Mesodermal cell (in vitro differentiated cells): Measurements from ENCODE around the gene WWP2.
"Not testable (repeated sequence)": the region's sequence is repeated elsewhere in the genome, so short reads cannot be mapped to it uniquely, and the experiment has no call there.

Source experiments
- H3K27ac ChIP-seq: 2 replicates; pipeline ENCODE4 v1.7.0; 2013; ENCODE audit warnings: mild to moderate bottlenecking, low read depth, low read length, moderate library complexity; ENCODE audit not compliant: severe bottlenecking
- H3K36me3 ChIP-seq: 2 replicates; pipeline ENCODE4 v1.7.1; 2013; ENCODE audit warnings: mild to moderate bottlenecking, low read length, moderate library complexity; ENCODE audit not compliant: control insufficient read depth, insufficient read depth
- H3K4me1 ChIP-seq: one replicate; pipeline ENCODE4 v1.7.1; 2013; ENCODE audit warnings: mild to moderate bottlenecking, low read length; ENCODE audit not compliant: insufficient read depth, control insufficient read depth, poor library complexity, severe bottlenecking
- H3K4me3 ChIP-seq: 2 replicates; pipeline ENCODE4 v1.7.0; 2013; ENCODE audit warnings: low read length, control low read depth, mild to moderate bottlenecking; ENCODE audit not compliant: insufficient read depth, poor library complexity, severe bottlenecking; ENCODE audit errors: extremely low read depth
- H3K9me3 ChIP-seq: 2 replicates; pipeline ENCODE4 v1.7.1; 2013; ENCODE audit warnings: mild to moderate bottlenecking, low read length, moderate library complexity; ENCODE audit not compliant: control insufficient read depth
- WGBS, 2 experiments: methylation state at CpG; one replicate each; pipeline ENCODE4 v1.1.5; 2013; ENCODE audit warnings: missing lambda C conversion rate in 2 of 2; ENCODE audit not compliant: insufficient coverage in 2 of 2; 5-methylcytosine and 5-hydroxymethylcytosine counted together

Gene WWP2

GRCh38 chr16:69936751-69937211 is 174.6 kb downstream of the WWP2 start:
- H3K27ac ChIP-seq, result no peak overlapping the region
- WGBS, 2 experiments, result 92 to 97% methylated on average over 20 to 21 of the region's 21 CpGs
- H3K9me3 ChIP-seq, result no peaks in the 10 kb centered on the region
- no peak overlapping the region for H3K4me3 ChIP-seq
- peaks cover 46% of the 10 kb centered on the region for H3K36me3 ChIP-seq
- H3K4me1 ChIP-seq, result no peaks in the 10 kb centered on the region

GRCh38 chr16:69937465-69937951 is 175.4 kb downstream of the WWP2 start:
- Histone ChIP-seq H3K36me3 (peaks cover 42% of the 10 kb centered on the region), H3K9me3 (no peaks in the 10 kb centered on the region), H3K4me3 (no peak overlapping the region), H3K27ac (no peak overlapping the region), H3K4me1 (no peaks in the 10 kb centered on the region)
- 94 to 95% methylated on average over 16 of the region's 16 CpGs for WGBS, 2 experiments

GRCh38 chr16:69938981-69939820 is 177.1 kb downstream of the WWP2 start:
- WGBS, 2 experiments, result 94 to 95% methylated on average over 23 to 28 of the region's 28 CpGs
- no peak overlapping the region for H3K27ac ChIP-seq
- peaks cover 35% of the 10 kb centered on the region for H3K36me3 ChIP-seq
- no peak overlapping the region for H3K4me3 ChIP-seq
- H3K4me1 ChIP-seq, result no peaks in the 10 kb centered on the region
- no peaks in the 10 kb centered on the region for H3K9me3 ChIP-seq

- Histone ChIP-seq H3K36me3 (peaks cover 30% of the 10 kb centered on the region), H3K27ac (no peak overlapping the region)
- 97% methylated on average over 26 of the region's 26 CpGs for WGBS, 2 experiments
Measured at GRCh38 chr16:69939821-69940585, 177.9 kb downstream of the WWP2 start.

GRCh38 chr16:69940676-69941075 is 178.5 kb downstream of the WWP2 start:
- 97 to 98% methylated on average over 11 to 13 of the region's 13 CpGs for WGBS, 2 experiments
- peaks cover 24% of the 10 kb centered on the region for H3K36me3 ChIP-seq
- H3K9me3 ChIP-seq, result no peaks in the 10 kb centered on the region
- H3K4me3 ChIP-seq, result no peak overlapping the region
- H3K4me1 ChIP-seq, result no peaks in the 10 kb centered on the region
- H3K27ac ChIP-seq, result no peak overlapping the region

More at GRCh38 chr16:69939821-69940585, 177.9 kb downstream of the WWP2 start:
- no peak overlapping the region for H3K4me3 ChIP-seq
- H3K9me3 ChIP-seq, result no peaks in the 10 kb centered on the region
- H3K4me1 ChIP-seq, result no peaks in the 10 kb centered on the region

GRCh38 chr16:69941251-69942098 is 179.3 kb downstream of the WWP2 start:
- Histone ChIP-seq H3K36me3 (peaks cover 23% of the 10 kb centered on the region), H3K4me1 (no peaks in the 10 kb centered on the region), H3K4me3 (no peak overlapping the region), H3K27ac (no peak overlapping the region), H3K9me3 (no peaks in the 10 kb centered on the region)
- 92 to 93% methylated on average over 22 to 28 of the region's 28 CpGs for WGBS, 2 experiments

- H3K9me3 ChIP-seq, result no peaks in the 10 kb centered on the region
- no peak overlapping the region for H3K4me3 ChIP-seq
- H3K36me3 ChIP-seq, result peaks cover 17% of the 10 kb centered on the region
- no peak overlapping the region for H3K27ac ChIP-seq
- no peaks in the 10 kb centered on the region for H3K4me1 ChIP-seq
- WGBS, 2 experiments, result 94 to 95% methylated on average over 11 of the region's 11 CpGs
Measured at GRCh38 chr16:69942099-69942491, 180.0 kb downstream of the WWP2 start.

- 91 to 95% methylated on average over 6 to 7 of the region's 8 CpGs for WGBS, 2 experiments
Measured at GRCh38 chr16:69942627-69943170, 180.6 kb downstream of the WWP2 start.

GRCh38 chr16:69943241-69944036 is 181.3 kb downstream of the WWP2 start:
- H3K36me3 ChIP-seq, H3K27ac ChIP-seq, H3K9me3 ChIP-seq, H3K4me3 ChIP-seq, H3K4me1 ChIP-seq: not testable (repeated sequence)
- 87 to 90% methylated on average over 10 to 11 of the region's 21 CpGs for WGBS, 2 experiments

More at GRCh38 chr16:69942627-69943170, 180.6 kb downstream of the WWP2 start:
- Histone ChIP-seq H3K9me3 (no peaks in the 10 kb centered on the region), H3K4me3 (no peak overlapping the region), H3K36me3 (peaks cover 11% of the 10 kb centered on the region), H3K27ac (no peak overlapping the region), H3K4me1 (no peaks in the 10 kb centered on the region)
